Coronary artery (tissue), 2 donors: ENCODE measurements around the gene RNASET2.

Experiments
- DNase-seq: peaks from one replicate; pipeline ENCODE4 v3.0.0-alpha.2; 2017; ENCODE audit warnings: low spot score
- H3K27ac ChIP-seq, 2 donors: fragments of 200-600 bp; sonication (generic); one replicate each; pipeline ENCODE4 v1.5.1; 2016 to 2019
- H3K4me3 ChIP-seq: fragments of 200-600 bp; sonication (generic); 2 replicates; pipeline ENCODE4 v1.5.1; 2016; ENCODE audit warnings: mild to moderate bottlenecking, moderate library complexity
- TF ChIP-seq, protein P1 (sequence below): fragments of 200-600 bp; sonication (generic); IDR thresholded peaks from one replicate; pipeline ENCODE4 v1.5.1; 2019; ENCODE audit warnings: antibody characterized with exemption

Gene RNASET2

DNA sequence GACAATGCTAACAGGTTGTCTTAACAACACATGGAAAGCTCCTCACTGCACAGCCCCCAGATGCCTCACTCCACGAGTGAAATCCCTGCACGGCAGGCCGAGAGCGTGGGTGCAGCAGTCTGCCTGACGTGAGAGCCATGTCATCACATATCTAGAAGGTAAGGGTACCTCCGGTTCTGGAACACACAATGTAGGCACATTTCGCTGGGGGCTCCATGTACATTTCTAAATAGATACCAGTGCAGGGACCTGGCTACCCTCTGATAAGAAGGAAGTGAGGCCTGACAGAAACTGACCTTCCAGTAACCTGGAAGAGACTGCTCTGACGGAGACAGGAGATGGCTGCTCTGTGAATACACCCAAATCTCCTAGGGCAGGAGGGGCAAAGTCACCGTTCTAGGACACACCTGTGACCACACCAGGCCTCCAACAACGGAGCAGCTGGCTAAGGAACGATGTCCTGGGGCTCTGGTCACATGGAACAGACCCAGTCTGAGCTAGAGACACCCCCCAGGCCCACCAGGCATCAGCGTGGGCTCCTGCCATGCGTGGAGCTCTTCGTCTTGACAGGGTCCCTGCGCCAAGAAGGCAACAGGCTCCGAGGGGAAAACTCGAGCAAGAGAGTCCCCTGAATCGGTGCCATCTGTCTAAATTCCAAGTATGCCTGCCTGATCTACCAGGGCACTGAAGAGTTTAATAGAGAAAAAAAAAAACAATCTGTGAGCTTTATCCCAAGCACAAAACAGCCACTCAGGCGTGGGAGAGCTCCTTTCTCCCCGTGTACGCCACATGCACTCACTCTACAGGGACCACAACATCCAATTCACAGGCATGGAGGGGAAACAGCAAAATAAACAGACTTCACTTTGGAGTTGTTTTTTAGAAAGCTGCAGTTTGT, 27.5 kb downstream of the RNASET2 start:
- no peak for DNase-seq
- TF ChIP-seq, protein P1, sequence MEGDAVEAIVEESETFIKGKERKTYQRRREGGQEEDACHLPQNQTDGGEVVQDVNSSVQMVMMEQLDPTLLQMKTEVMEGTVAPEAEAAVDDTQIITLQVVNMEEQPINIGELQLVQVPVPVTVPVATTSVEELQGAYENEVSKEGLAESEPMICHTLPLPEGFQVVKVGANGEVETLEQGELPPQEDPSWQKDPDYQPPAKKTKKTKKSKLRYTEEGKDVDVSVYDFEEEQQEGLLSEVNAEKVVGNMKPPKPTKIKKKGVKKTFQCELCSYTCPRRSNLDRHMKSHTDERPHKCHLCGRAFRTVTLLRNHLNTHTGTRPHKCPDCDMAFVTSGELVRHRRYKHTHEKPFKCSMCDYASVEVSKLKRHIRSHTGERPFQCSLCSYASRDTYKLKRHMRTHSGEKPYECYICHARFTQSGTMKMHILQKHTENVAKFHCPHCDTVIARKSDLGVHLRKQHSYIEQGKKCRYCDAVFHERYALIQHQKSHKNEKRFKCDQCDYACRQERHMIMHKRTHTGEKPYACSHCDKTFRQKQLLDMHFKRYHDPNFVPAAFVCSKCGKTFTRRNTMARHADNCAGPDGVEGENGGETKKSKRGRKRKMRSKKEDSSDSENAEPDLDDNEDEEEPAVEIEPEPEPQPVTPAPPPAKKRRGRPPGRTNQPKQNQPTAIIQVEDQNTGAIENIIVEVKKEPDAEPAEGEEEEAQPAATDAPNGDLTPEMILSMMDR, result no peak
- Histone ChIP-seq H3K4me3 (no peak overlapping the region), H3K27ac (no peak overlapping the region)

DNA sequence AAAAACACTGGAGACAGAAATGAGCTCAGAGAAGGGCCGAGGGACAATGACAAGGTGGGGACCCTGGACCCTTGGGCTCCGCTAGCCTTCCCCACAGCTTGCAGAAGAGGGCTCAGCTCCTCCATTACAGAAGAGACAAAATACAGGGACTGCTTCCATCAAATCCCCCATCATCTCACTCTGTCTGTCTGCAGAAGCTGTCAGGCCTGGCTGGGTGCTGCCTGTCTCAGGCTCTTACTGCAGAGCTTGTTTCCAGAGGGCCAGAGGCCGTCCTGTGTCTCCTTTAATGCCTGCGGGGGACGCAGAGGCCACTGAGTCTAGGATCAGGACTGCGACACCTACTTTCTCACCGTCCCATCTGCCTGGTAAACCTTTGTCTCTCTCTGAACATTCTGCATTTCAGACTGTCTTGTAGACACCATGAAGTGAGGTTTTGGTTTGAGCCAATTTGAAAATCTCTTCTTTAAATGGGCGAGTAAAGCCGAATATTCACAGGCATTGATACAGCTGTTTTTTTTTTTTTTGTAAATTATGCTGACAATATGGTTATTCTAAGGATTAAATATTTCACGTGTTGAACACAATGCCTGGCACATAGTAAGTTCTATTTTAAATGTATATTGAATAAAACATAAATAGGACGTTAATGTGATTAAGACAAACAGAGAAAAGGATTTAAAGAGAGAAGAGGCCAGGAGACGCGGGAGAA, 28.3 kb downstream of the RNASET2 start:
- TF ChIP-seq, protein P1, result no peak
- Histone ChIP-seq H3K27ac (no peak overlapping the region), H3K4me3 (no peak overlapping the region)
- no peak for DNase-seq

DNA sequence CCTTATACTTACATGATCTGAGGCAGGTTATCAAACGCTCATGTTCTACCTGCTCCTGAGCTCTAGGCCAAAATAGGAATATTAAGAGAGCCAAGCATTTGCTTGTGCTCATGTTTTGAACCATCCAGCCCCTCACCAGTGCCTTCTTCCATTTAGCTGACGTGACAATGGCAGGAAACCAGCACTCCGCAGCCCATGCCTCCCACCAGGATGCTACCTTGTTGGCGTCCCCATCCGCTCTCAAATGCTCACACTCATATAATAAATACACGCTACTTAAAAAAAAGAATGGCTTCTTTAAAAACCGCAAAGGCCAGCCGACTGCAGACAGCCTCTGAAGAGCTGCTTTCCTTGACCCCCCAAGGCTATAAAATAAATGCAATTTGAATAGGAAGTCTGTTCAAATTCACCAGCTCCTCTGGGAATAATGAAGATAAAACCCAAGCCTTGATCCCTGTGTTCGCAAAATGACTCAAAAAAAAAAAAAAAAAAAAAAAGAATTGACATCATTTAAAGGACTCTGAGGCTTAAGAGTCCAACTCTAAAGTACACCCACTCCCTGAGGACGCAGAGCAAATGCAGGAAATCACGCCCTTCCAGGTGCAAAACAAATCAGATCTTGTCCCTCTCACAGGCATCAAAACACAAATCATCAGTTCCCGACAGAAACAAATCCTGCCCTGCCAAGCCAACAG, 29.0 kb downstream of the RNASET2 start:
- Histone ChIP-seq H3K4me3 (no peak overlapping the region), H3K27ac (no peak overlapping the region)
- TF ChIP-seq, protein P1, result no peak
- no peak for DNase-seq

DNA sequence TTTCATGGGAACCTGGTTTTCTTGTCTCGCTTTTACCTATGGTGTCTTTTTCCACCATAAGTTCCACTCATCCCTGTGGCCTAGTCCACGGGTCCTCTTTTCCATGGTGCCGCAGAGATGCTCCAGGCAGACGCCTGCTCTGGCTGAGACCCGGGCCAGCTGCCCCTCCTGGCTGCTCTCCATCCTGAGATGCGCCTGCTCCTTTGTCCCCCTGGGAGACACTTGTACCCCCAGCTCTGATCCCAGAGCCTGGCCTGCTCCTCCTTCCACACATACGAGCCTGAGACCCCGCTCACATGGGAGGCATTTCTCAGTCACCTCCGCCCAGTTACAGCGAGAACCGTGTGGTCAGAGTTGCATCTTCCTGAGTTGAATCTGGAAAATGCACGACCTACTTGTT, 29.6 kb downstream of the RNASET2 start:
- no peak for DNase-seq
- TF ChIP-seq, protein P1, result no peak
- H3K4me3 ChIP-seq, result no peak overlapping the region
- no peak overlapping the region for H3K27ac ChIP-seq

DNA sequence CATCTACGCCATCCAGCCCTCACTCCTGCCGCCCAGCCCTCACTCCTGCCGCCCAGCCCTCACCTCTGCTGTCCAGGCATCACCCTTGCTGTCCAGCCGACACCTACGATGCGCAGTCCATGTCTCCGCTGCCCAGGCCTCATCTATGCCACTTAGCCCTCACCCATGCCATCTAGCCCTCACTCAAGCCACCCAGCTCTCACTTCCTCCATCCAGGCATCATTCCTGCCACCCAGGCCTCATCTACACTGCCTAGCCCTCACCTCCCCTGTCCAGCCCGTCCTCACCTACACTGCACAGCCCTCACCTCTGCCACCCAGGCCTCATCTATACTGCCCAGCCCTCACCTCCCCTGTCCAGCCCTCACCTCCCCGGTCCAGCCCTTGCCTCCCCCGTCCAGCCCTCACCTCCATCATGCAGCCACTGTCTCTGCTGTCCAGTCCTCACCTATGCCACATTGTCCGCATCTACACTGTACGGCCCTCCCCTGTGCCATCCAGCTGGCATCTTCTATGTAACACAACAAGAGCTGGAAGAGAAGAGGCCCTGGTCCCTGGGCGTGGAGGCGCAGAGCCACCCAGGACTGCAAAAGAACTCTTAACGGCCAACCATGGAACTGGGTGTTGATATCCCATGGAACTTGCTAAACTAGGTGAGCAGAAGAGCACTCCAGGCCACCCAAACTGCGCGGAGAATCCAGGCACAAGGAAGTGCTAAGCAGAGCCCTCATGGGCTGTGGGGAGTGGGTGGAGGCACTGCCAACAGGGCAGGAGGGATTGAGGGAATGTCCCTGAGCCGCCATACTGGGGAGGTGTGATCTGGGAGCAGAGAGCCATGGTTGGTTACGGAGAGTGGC, 31.0 kb downstream of the RNASET2 start:
- DNase-seq, result no peak
- TF ChIP-seq, protein P1, result no peak
- no peak overlapping the region for H3K27ac ChIP-seq
- H3K4me3 ChIP-seq, result no peak overlapping the region

DNA sequence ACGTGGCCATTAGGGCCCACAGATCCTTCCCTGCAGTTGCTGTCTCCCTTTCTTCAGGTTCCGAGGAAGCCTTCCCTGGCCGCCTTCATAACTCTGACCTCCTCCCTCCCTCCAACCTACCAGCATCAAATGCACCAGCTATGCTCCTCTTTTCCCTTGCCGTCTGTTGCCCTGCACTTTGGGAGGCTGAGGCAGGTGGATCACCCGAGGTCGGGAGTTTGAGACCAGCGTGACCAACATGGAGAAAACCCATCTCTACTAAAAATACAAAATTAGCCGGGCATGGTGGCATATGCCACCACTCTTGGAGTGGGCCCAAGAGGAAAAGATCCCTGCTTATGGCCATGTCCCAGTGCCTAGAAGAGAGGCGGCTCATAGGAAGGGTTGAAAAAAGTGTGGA, 31.8 kb downstream of the RNASET2 start:
- Histone ChIP-seq H3K4me3 (no peak overlapping the region), H3K27ac (no peak overlapping the region)
- DNase-seq, result no peak
- TF ChIP-seq, protein P1, result no peak
